IMR-90 (cell line): ENCODE data around the gene RHOB. TPM values are rescaled to one million over a fixed set of nuclear protein-coding genes. Genes with fewer than 3 reads are reported as not detected.

Experiments used
- ATAC-seq: fragments of 200-7000 bp; cut with Tn5 transposase; 2 replicates; pipeline ENCODE4 v1.9.1; 2020; ENCODE audit warnings: low read depth, mild to moderate bottlenecking, moderate library complexity
- BruUV-seq: library from RNA; stranded (reverse); fragments of 400-500 nt; replicated peaks from 2 replicates; lab custom pipeline; 2021; lab: Mats Ljungman, UMichigan
- CTCF ChIA-PET: fragments of 300-600 bp; formaldehyde crosslinking; extraction: SDS; loops from one replicate; lab custom pipeline; 2021; ENCODE audit warnings: antibody characterized with exemption; lab: Yijun Ruan, JAX
- POLR2A ChIA-PET: fragments of 300-600 bp; sonication (Branson Sonifier 250); formaldehyde crosslinking; loops from one replicate; lab custom pipeline; 2022; ENCODE audit warnings: antibody characterized with exemption; ENCODE audit not compliant: unreplicated experiment; lab: Charles Lee
- DNase-seq: peaks from one replicate; pipeline ENCODE4 v3.0.0; 2013
- H2AFZ ChIP-seq: replicated peaks from 2 replicates; pipeline ENCODE3; 2013; ENCODE audit warnings: low read length, mild to moderate bottlenecking; ENCODE audit not compliant: poor library complexity
- H2AK5ac ChIP-seq: 2 replicates; pipeline ENCODE4 v1.6.1; 2013; ENCODE audit warnings: low read depth, low read length, inconsistent platforms
- H2AK9ac ChIP-seq: replicated peaks from 2 replicates; pipeline ENCODE3; 2013; ENCODE audit warnings: mild to moderate bottlenecking, low read depth, low read length, moderate library complexity; ENCODE audit not compliant: poor library complexity
- H2BK120ac ChIP-seq: 2 replicates; pipeline ENCODE4 v1.6.1; 2013; ENCODE audit warnings: low read depth, low read length, inconsistent platforms
- H2BK15ac ChIP-seq: 3 replicates; pipeline ENCODE4 v1.6.1; 2013; ENCODE audit warnings: low read depth, low read length, inconsistent platforms
- H2BK20ac ChIP-seq: 2 replicates; pipeline ENCODE4 v1.6.1; 2013; ENCODE audit warnings: low read depth, mild to moderate bottlenecking, inconsistent platforms, low read length, moderate library complexity
- H2BK5ac ChIP-seq: 2 replicates; pipeline ENCODE4 v1.6.1; 2013; ENCODE audit warnings: mild to moderate bottlenecking, low read depth, low read length, inconsistent platforms; ENCODE audit not compliant: poor library complexity, severe bottlenecking
- H3K14ac ChIP-seq: replicated peaks from 2 replicates; pipeline ENCODE4 v1.6.1; 2013; ENCODE audit warnings: low read depth, low read length, inconsistent platforms
- H3K18ac ChIP-seq: 2 replicates; pipeline ENCODE4 v1.6.1; 2013; ENCODE audit warnings: low read depth, low read length, control low read depth
- H3K23ac ChIP-seq: 2 replicates; pipeline ENCODE4 v1.6.1; 2013; ENCODE audit warnings: low read depth, low read length, inconsistent platforms
- H3K27ac ChIP-seq: 2 replicates; pipeline ENCODE4 v1.5.1; 2013; ENCODE audit warnings: mild to moderate bottlenecking, control low read depth, low read length; ENCODE audit not compliant: insufficient read depth
- H3K27me3 ChIP-seq: 2 replicates; pipeline ENCODE4 v1.6.1; 2013; ENCODE audit warnings: low read length; ENCODE audit not compliant: control insufficient read depth, insufficient read depth
- H3K36me3 ChIP-seq: 2 replicates; pipeline ENCODE4 v1.6.1; 2013; ENCODE audit warnings: low read length, mixed read lengths; ENCODE audit not compliant: control insufficient read depth, insufficient read depth
- H3K4ac ChIP-seq: 2 replicates; pipeline ENCODE4 v1.6.1; 2013; ENCODE audit warnings: low read depth, low read length, inconsistent platforms
- H3K4me1 ChIP-seq: 2 replicates; pipeline ENCODE4 v1.6.1; 2013; ENCODE audit warnings: low read length, mixed read lengths; ENCODE audit not compliant: control insufficient read depth, insufficient read depth
- H3K4me2 ChIP-seq: 2 replicates; pipeline ENCODE4 v1.6.1; 2013; ENCODE audit warnings: low read depth, mild to moderate bottlenecking, control low read depth, low read length, moderate library complexity
- H3K4me3 ChIP-seq: 2 replicates; pipeline ENCODE4 v1.5.1; 2013; ENCODE audit warnings: low read depth, mild to moderate bottlenecking, control low read depth, low read length, moderate library complexity; ENCODE audit not compliant: insufficient read depth
- H3K56ac ChIP-seq: 2 replicates; pipeline ENCODE4 v1.6.1; 2013; ENCODE audit warnings: low read length, inconsistent platforms; ENCODE audit not compliant: insufficient read depth; ENCODE audit errors: extremely low read depth
- H3K79me1 ChIP-seq, 2 experiments: 2 replicates each; pipeline ENCODE4 v1.6.1; 2013; ENCODE audit warnings: low read length in 2 of 2, inconsistent platforms in 1 of 2, low read depth in 1 of 2
- H3K9ac ChIP-seq: 2 replicates; pipeline ENCODE4 v1.6.1; 2013; ENCODE audit warnings: low read depth, low read length, control low read depth
- H3K9me1 ChIP-seq: 2 replicates; pipeline ENCODE4 v1.6.1; 2013; ENCODE audit warnings: low read length, inconsistent platforms; ENCODE audit not compliant: insufficient read depth
- H3K9me3 ChIP-seq: 2 replicates; pipeline ENCODE4 v1.6.1; 2013; ENCODE audit warnings: low read length; ENCODE audit not compliant: control insufficient read depth, insufficient read depth
- H4K20me1 ChIP-seq: 2 replicates; pipeline ENCODE4 v1.6.1; 2013; ENCODE audit warnings: low read length, inconsistent platforms; ENCODE audit not compliant: insufficient read depth
- H4K5ac ChIP-seq: 2 replicates; pipeline ENCODE4 v1.6.1; 2013; ENCODE audit warnings: mild to moderate bottlenecking, low read depth, low read length, control low read depth
- H4K8ac ChIP-seq, 2 experiments: 2 replicates each; pipeline ENCODE4 v1.6.1; 2013; ENCODE audit warnings: low read depth in 2 of 2, low read length in 2 of 2, control low read depth in 1 of 2, inconsistent platforms in 1 of 2
- H4K91ac ChIP-seq: 2 replicates; pipeline ENCODE4 v1.6.1; 2013; ENCODE audit warnings: low read depth, low read length, inconsistent platforms; ENCODE audit not compliant: insufficient read depth
- CTCF ChIP-seq: conservative IDR thresholded peaks from 2 replicates; pipeline ENCODE4 v1.5.1; 2012; ENCODE audit warnings: mild to moderate bottlenecking, low read depth, low read length, improper control_type of control experiment
- MAFK ChIP-seq: IDR thresholded peaks from 2 replicates; pipeline ENCODE4 v1.6.1; 2012; ENCODE audit warnings: low read depth, low read length, improper control_type of control experiment
- WGBS, 2 experiments: methylation state at CpG; one replicate each; pipeline versions ENCODE4 v1.1.5 to v1.1.7; 2013; ENCODE audit warnings: missing lambda C conversion rate in 2 of 2; ENCODE audit not compliant: insufficient read length in 1 of 2; ENCODE audit errors: extremely low coverage in 2 of 2; 5-methylcytosine and 5-hydroxymethylcytosine counted together
- dilution Hi-C: fragments of 300-500 bp; cut with HindIII; formaldehyde crosslinking; loops from one replicate; pipeline ENCODE4 v1.14.3; 2018; ENCODE audit warnings: low sequenced_read_pairs; ENCODE audit not compliant: unreplicated experiment
- in situ Hi-C: fragments of 300-500 bp; cut with MboI; formaldehyde crosslinking; loops from 3 replicates; pipeline ENCODE4 v1.14.3; 2019; ENCODE audit warnings: low sequenced_read_pairs, inconsistent platforms, mixed read lengths
- intact Hi-C: fragments of 100-400 bp; cut with micrococcal nuclease; formaldehyde crosslinking; loops from 2 replicates; pipeline ENCODE4 v1.10.0; 2022
- polyA plus RNA-seq, 3 experiments: library from polyadenylated mRNA; depleted of rRNA; stranded (reverse); fragments of >200 nt; gene quantifications; 2 replicates each; pipeline ENCODE4 v1.2.3, GENCODE V29; 2012; ENCODE audit warnings: low replicate concordance in 1 of 3
- total RNA-seq: library from RNA; depleted of rRNA; stranded (reverse); fragments of >200 nt; gene quantifications from 2 replicates; pipeline ENCODE4 v1.2.3, GENCODE V29; 2012

Gene RHOB
- total and polyA plus RNA-seq, 2 of the 4 experiments (the other 2 are of a cell fraction) = 112 to 149 TPM

GRCh38 chr2:20457661-20458630 is 11.1 kb downstream of the RHOB start:
- ATAC-seq = no peak
- Histone ChIP-seq H3K9me3 (no peaks in the 10 kb centered on the region), H3K56ac (no peak overlapping the region), H3K27me3 (no peaks in the 10 kb centered on the region), H3K4ac (0 out of 2 replicates have a peak overlapping the region, but pooled peaks have one; percentile 36), H3K79me1 (no peaks in the 10 kb centered on the region), H4K20me1 (peaks cover 5% of the 10 kb centered on the region; the same call in 1 of the 2 replicates), H3K4me1 (peaks cover 10% of the 10 kb centered on the region), H3K14ac (0 out of 2 replicates have a peak overlapping the region, but pooled peaks have one; percentile 41), H3K36me3 (no peaks in the 10 kb centered on the region), H4K91ac (no peak overlapping the region; the same call in 1 of the 2 replicates), H2BK120ac (peak overlapping the region; percentile 14; the same call in 1 of the 2 replicates), H3K4me2 (no peak overlapping the region), H4K8ac (peak overlapping the region in 1 of 2 experiments; percentile 57; a peak in 1 of 4 replicates), H2AK5ac (peak overlapping the region; percentile 8), H2BK20ac (0 out of 2 replicates have a peak overlapping the region, but pooled peaks have one; percentile 14), H3K9me1 (peaks cover 9% of the 10 kb centered on the region), H3K18ac (no peak overlapping the region; the same call in 1 of the 2 replicates), H2BK5ac (no peak overlapping the region), H3K23ac (0 out of 2 replicates have a peak overlapping the region, but pooled peaks have one; percentile 3), H3K4me3 (no peak overlapping the region), H3K9ac (no peak overlapping the region), H2AFZ (no peak overlapping the region), H4K5ac (no peak overlapping the region; the same call in 1 of the 2 replicates), H2AK9ac (no peak overlapping the region), H2BK15ac (peak overlapping the region; percentile 74; the same call in 2 of the 3 replicates), H3K27ac (peak overlapping the region; percentile 18; the same call in 1 of the 2 replicates)
- TF ChIP-seq CTCF (no peak), MAFK (0 out of 2 replicates have a peak, but pooled peaks have one; percentile 45)
- WGBS, 2 experiments = 96% methylated on average over 2 of the region's 10 CpGs; no CpG with 5 or more reads in 1 of the 2 experiments
- POLR2A ChIA-PET = interaction anchor here (1.4 kb wide), 1 partner anchor 11 kb away, joined by 5 read pairs; the partner anchor contains the start of gene RHOB
- BruUV-seq = no TSS peak
- no peak for DNase-seq
- dilution Hi-C loops = no loop called here
- intact Hi-C loops = no loop called here
- in situ Hi-C loops = no loop called here
- CTCF ChIA-PET = interaction anchor here (0.6 kb wide), 1 partner anchor 11 kb away, joined by 3 read pairs; the partner anchor contains the start of gene RHOB
